WTC11 (cell line): ENCODE results near the gene AFF3.

Experiments used
- IRF2 ChIP-seq: sonication (generic); formaldehyde crosslinking; IDR thresholded peaks from 2 replicates; pipeline ENCODE4 v1.8.0; 2022; ENCODE audit warnings: low read depth, missing genetic modification reagents, borderline replicate concordance
- JUN ChIP-seq: sonication (generic); formaldehyde crosslinking; IDR thresholded peaks from 2 replicates; pipeline ENCODE4 v1.8.0; 2023; ENCODE audit warnings: mild to moderate bottlenecking, missing genetic modification reagents
- NR3C1 ChIP-seq: sonication (generic); formaldehyde crosslinking; conservative IDR thresholded peaks from 2 replicates; pipeline ENCODE4 v1.8.1; 2023; ENCODE audit warnings: low read depth, mild to moderate bottlenecking, missing genetic modification reagents
- TF ChIP-seq, protein P1 (sequence below): fragments of 200-600 bp; IDR thresholded peaks from 2 replicates; pipeline ENCODE4 v1.8.0; 2022; ENCODE audit warnings: antibody characterized with exemption

DNA sequence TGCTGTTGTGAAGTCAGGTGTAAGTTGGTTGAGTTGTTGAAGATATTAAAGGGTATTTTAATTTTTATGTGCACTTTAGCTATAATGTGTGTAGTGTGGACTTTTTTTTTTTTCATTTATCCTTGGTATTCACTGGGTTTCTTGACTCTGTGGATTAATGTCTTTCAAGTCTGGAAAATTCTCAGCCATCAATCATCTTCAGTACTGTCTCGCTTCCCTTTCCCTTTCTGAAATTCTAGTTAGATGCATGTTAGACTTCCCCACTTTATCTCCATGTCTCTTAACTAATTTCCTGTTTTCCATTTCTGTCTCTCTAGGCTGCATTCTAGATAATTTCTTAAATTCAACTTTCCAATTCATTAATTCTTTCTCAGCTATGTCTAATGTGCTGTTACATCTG, 404.9 kb downstream of the AFF3 start:
- TF ChIP-seq IRF2 (CRISPR knock-in tag), result no peak
- TF ChIP-seq, protein P1, sequence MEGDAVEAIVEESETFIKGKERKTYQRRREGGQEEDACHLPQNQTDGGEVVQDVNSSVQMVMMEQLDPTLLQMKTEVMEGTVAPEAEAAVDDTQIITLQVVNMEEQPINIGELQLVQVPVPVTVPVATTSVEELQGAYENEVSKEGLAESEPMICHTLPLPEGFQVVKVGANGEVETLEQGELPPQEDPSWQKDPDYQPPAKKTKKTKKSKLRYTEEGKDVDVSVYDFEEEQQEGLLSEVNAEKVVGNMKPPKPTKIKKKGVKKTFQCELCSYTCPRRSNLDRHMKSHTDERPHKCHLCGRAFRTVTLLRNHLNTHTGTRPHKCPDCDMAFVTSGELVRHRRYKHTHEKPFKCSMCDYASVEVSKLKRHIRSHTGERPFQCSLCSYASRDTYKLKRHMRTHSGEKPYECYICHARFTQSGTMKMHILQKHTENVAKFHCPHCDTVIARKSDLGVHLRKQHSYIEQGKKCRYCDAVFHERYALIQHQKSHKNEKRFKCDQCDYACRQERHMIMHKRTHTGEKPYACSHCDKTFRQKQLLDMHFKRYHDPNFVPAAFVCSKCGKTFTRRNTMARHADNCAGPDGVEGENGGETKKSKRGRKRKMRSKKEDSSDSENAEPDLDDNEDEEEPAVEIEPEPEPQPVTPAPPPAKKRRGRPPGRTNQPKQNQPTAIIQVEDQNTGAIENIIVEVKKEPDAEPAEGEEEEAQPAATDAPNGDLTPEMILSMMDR, result no peak
- TF ChIP-seq NR3C1 (CRISPR knock-in tag), result no peak
- no peak for TF ChIP-seq JUN (CRISPR knock-in tag)
